OCI-LY3 (cell line): Measurements from ENCODE around the gene RASSF9.

Experiments
- EZH2phosphoT487 ChIP-seq: fragments of 200-600 bp; shearing (Covaris generic); IDR thresholded peaks from 2 replicates; pipeline ENCODE4 v1.6.1; 2018; ENCODE audit warnings: antibody characterized with exemption, mixed run types, low read depth
- TF ChIP-seq, protein P1 (sequence below): fragments of 200-600, 300-600 bp; sonication (generic); IDR thresholded peaks from 2 replicates; pipeline ENCODE4 v1.5.1; 2014; ENCODE audit warnings: antibody characterized with exemption, low read length, low read depth

DNA sequence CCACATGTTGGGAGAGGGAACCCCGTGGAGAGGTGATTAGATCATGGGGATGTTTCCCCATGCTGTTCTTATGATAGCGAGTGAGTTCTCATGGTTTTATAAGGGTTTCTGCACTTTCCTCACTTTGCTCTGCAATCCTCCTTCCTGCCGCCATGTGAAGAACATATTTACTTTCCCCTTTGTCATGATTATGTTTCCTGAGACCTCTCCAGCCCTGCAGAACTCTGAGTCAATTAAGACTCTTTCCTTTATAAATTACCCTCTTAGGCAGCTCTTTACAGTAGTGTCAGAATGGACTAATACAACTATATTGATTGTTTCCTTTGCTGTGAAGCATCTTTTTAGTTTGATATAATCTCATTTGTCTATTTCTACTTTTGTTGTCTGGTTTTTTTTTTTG lies 13.1 kb upstream of the RASSF9 start:
- TF ChIP-seq, protein P1, sequence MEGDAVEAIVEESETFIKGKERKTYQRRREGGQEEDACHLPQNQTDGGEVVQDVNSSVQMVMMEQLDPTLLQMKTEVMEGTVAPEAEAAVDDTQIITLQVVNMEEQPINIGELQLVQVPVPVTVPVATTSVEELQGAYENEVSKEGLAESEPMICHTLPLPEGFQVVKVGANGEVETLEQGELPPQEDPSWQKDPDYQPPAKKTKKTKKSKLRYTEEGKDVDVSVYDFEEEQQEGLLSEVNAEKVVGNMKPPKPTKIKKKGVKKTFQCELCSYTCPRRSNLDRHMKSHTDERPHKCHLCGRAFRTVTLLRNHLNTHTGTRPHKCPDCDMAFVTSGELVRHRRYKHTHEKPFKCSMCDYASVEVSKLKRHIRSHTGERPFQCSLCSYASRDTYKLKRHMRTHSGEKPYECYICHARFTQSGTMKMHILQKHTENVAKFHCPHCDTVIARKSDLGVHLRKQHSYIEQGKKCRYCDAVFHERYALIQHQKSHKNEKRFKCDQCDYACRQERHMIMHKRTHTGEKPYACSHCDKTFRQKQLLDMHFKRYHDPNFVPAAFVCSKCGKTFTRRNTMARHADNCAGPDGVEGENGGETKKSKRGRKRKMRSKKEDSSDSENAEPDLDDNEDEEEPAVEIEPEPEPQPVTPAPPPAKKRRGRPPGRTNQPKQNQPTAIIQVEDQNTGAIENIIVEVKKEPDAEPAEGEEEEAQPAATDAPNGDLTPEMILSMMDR: no peak
- TF ChIP-seq EZH2phosphoT487: no peak
